Peyer's patch (tissue), 4 donors: Measurements from ENCODE around the gene N4BP2. TPM values are rescaled to one million over a fixed set of nuclear protein-coding genes. Genes with fewer than 3 reads are reported as not detected.

Source experiments
- DNase-seq, 3 donors: peaks; one replicate each; pipeline ENCODE4 v3.0.0-alpha.2; 2017 to 2019
- H3K27ac ChIP-seq, 4 donors: fragments of 200-600 bp; sonication (generic); one replicate each; pipeline ENCODE4 v1.5.1; 2016 to 2019
- H3K27me3 ChIP-seq, 2 donors: fragments of 200-600 bp; sonication (generic); one replicate each; pipeline ENCODE4 v1.5.1; 2019
- H3K36me3 ChIP-seq, 3 donors: fragments of 200-600 bp; sonication (generic); one replicate each; pipeline ENCODE4 v1.5.1; 2016 to 2019
- H3K4me1 ChIP-seq, 4 donors: fragments of 200-600 bp; sonication (generic); one replicate each; pipeline ENCODE4 v1.5.1; 2016 to 2019
- H3K4me3 ChIP-seq, 4 donors: fragments of 200-600 bp; sonication (generic); 1 replicate in 3 of 4; 2 replicates in 1 of 4; pipeline ENCODE4 v1.5.1; 2016 to 2019; ENCODE audit warnings: mild to moderate bottlenecking in 1 of 4
- H3K9me3 ChIP-seq, 4 donors: fragments of 200-600 bp; sonication (generic); one replicate each; pipeline ENCODE4 v1.5.1; 2016 to 2019; ENCODE audit warnings: mild to moderate bottlenecking in 1 of 4
- POLR2A ChIP-seq, 2 donors: fragments of 450-650 bp; IDR thresholded peaks; one replicate each; pipeline ENCODE4 v1.5.1; 2017; ENCODE audit warnings: antibody characterized with exemption in 2 of 2, mild to moderate bottlenecking in 2 of 2, moderate library complexity in 2 of 2
- total RNA-seq, 4 donors: library from RNA; depleted of rRNA; stranded (reverse); fragments of >200 nt; gene quantifications; one replicate each; pipeline ENCODE4 v1.1.0, GENCODE V29; 2016
- TF ChIP-seq, protein P1 (sequence below), 6 experiments: fragments of 450-650 bp in 4 of 6; fragments of 200-600 bp in 2 of 6; sonication (generic) in 1 of 6; IDR thresholded peaks; one replicate each; pipeline ENCODE4 v1.5.1; 2017 to 2019; ENCODE audit warnings: antibody characterized with exemption in 6 of 6, mild to moderate bottlenecking in 3 of 6, moderate library complexity in 1 of 6

N4BP2 gene
- total RNA-seq, 4 donors from 2014 or later = 8.1 to 39.6 (median 10.2) TPM

DNA sequence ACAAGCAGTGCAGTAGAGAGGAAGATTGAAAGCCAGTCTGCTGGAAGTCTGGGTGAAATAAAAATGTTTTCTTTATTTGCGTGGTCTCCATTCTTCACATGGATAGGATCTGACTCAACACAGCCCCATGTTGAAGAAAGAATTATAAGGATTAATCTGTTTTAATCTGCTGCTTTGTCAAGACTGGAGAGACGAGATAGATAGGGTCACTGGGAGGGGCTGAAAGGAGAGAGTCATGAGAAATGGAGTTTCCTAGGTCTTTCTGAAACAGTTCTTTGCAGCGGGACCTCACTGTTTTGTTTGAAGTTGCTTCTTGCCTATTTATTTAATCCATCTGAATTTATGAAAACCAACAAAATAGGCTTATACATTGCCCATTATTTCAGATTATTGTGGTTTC, 107.8 kb downstream of the N4BP2 start:
- no peaks in the 10 kb centered on the region for H3K27me3 ChIP-seq
- H3K36me3 ChIP-seq = no peaks in the 10 kb centered on the region
- H3K4me3 ChIP-seq = no peak overlapping the region
- DNase-seq = no peak
- TF ChIP-seq, protein P1, sequence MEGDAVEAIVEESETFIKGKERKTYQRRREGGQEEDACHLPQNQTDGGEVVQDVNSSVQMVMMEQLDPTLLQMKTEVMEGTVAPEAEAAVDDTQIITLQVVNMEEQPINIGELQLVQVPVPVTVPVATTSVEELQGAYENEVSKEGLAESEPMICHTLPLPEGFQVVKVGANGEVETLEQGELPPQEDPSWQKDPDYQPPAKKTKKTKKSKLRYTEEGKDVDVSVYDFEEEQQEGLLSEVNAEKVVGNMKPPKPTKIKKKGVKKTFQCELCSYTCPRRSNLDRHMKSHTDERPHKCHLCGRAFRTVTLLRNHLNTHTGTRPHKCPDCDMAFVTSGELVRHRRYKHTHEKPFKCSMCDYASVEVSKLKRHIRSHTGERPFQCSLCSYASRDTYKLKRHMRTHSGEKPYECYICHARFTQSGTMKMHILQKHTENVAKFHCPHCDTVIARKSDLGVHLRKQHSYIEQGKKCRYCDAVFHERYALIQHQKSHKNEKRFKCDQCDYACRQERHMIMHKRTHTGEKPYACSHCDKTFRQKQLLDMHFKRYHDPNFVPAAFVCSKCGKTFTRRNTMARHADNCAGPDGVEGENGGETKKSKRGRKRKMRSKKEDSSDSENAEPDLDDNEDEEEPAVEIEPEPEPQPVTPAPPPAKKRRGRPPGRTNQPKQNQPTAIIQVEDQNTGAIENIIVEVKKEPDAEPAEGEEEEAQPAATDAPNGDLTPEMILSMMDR (IDR thresholded peaks at IDR 0.05) = no peak
- no peak for TF ChIP-seq POLR2A (IDR thresholded peaks at IDR 0.05)
- no peaks in the 10 kb centered on the region for H3K4me1 ChIP-seq
- no peaks in the 10 kb centered on the region for H3K9me3 ChIP-seq
- no peak overlapping the region for H3K27ac ChIP-seq

DNA sequence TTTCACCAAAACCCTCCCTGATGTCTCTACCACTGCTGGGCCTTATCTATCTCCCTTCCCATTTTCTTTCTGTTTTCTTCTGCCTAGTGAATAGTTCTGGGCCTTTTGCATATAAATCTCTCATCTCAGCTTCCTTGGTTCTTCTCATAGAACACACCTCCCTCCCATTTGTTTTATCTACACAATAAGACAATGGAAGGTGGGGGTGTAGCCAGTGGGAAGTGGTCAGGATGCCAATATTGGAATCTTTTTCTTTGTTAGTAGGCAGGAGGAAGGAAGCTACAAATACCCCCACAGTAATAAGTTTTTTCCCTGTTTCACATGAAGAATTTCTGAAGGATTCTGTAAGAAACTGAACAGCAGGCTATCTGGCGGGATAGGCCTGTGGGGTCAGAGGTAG, 109.3 kb downstream of the N4BP2 start:
- H3K36me3 ChIP-seq = no peaks in the 10 kb centered on the region
- H3K27me3 ChIP-seq = no peaks in the 10 kb centered on the region
- no peaks in the 10 kb centered on the region for H3K4me1 ChIP-seq
- no peak overlapping the region for H3K4me3 ChIP-seq
- no peak for TF ChIP-seq POLR2A (IDR thresholded peaks at IDR 0.05)
- TF ChIP-seq, protein P1 (IDR thresholded peaks at IDR 0.05) = no peak
- no peak overlapping the region for H3K27ac ChIP-seq
- no peaks in the 10 kb centered on the region for H3K9me3 ChIP-seq
- DNase-seq = no peak

DNA sequence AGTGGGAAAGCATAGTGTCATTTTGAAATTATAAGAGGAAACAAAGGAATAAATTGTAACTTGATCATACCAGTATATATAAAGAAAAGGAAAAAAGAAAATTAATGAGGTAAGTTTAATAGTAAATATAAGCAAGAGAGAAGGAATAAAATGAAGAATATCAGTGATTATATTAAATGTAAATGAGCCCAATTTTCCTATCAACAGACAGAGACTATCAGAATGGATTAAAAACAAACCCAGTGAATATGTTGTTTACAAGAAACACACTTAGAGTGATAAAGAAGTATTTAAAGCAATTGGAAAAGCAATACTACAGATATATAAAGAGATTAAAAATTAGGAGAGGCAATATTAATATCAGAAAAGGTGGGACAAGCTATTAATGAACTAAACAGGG, 111.4 kb downstream of the N4BP2 start:
- TF ChIP-seq, protein P1 (IDR thresholded peaks at IDR 0.05) = no peak
- H3K27me3 ChIP-seq = no peaks in the 10 kb centered on the region
- no peak overlapping the region for H3K4me3 ChIP-seq
- no peak for DNase-seq
- no peak overlapping the region for H3K27ac ChIP-seq
- H3K4me1 ChIP-seq = peaks cover 0 to 4% (median 0%) of the 10 kb centered on the region in 4 donors
- no peaks in the 10 kb centered on the region for H3K9me3 ChIP-seq
- no peaks in the 10 kb centered on the region for H3K36me3 ChIP-seq

DNA sequence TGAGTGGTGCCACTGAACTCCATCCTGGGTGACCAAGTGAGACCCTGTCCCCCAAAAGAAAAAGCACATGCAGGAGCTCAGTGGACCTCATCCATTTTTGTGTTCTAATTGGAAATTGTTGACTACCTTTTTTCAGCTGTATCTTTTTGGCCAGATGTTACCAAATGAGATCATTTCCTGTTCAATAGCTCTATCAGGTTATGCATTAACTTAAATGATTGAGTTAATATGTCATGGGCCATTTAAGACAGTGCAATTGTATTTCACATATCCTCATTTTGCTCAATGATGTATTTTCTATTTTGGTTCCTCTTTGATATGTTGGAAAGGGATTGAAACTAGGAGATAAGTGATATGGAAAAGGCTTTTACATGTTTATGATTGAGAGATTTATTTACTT, 113.9 kb downstream of the N4BP2 start:
- no peaks in the 10 kb centered on the region for H3K27me3 ChIP-seq
- H3K36me3 ChIP-seq = no peaks in the 10 kb centered on the region
- DNase-seq = no peak
- no peak for TF ChIP-seq POLR2A (IDR thresholded peaks at IDR 0.05)
- TF ChIP-seq, protein P1 (IDR thresholded peaks at IDR 0.05) = no peak
- no peak overlapping the region for H3K27ac ChIP-seq
- H3K9me3 ChIP-seq = no peaks in the 10 kb centered on the region
- H3K4me1 ChIP-seq = peaks cover 0 to 4% (median 0%) of the 10 kb centered on the region in 4 donors
- H3K4me3 ChIP-seq = no peak overlapping the region

GRCh38 chr4:40173470-40173875, 116.8 kb downstream of the N4BP2 start:
- Histone ChIP-seq H3K4me3 (no peak overlapping the region), H3K36me3 (no peaks in the 10 kb centered on the region), H3K4me1 (peaks cover 0 to 4% (median 0%) of the 10 kb centered on the region in 4 donors), H3K27ac (peak overlapping the region in 1 of 4 donors; percentile 11), H3K9me3 (no peaks in the 10 kb centered on the region), H3K27me3 (no peaks in the 10 kb centered on the region)
- peak in 1 of 3 donors; percentile 51 for DNase-seq
- no peak for TF ChIP-seq POLR2A (IDR thresholded peaks at IDR 0.05)
- TF ChIP-seq, protein P1 (IDR thresholded peaks at IDR 0.05) = no peak

- H3K4me3 ChIP-seq = no peak overlapping the region
- H3K9me3 ChIP-seq = no peaks in the 10 kb centered on the region
- H3K27me3 ChIP-seq = no peaks in the 10 kb centered on the region
- peaks cover 0 to 4% (median 0%) of the 10 kb centered on the region in 4 donors for H3K4me1 ChIP-seq
- no peaks in the 10 kb centered on the region for H3K36me3 ChIP-seq
- no peak for DNase-seq
- no peak overlapping the region for H3K27ac ChIP-seq
- TF ChIP-seq, protein P1 (IDR thresholded peaks at IDR 0.05) = no peak
- no peak for TF ChIP-seq POLR2A (IDR thresholded peaks at IDR 0.05)
These were observed 120.0 kb downstream of the N4BP2 start for GRCh38 chr4:40176602-40177001.
